Retina (tissue), 1 donor: ENCODE results near the gene PUM2.
A peak's percentile ranks its signal among the peaks of the same experiment; 100 is the strongest.
"Not testable (repeated sequence)": the region's sequence is repeated elsewhere in the genome, so short reads cannot be mapped to it uniquely, and the experiment has no call there.

Source experiments
- DNase-seq: peaks from one replicate; pipeline ENCODE4 v3.0.0-alpha.2; 2016

PUM2 gene

DNA sequence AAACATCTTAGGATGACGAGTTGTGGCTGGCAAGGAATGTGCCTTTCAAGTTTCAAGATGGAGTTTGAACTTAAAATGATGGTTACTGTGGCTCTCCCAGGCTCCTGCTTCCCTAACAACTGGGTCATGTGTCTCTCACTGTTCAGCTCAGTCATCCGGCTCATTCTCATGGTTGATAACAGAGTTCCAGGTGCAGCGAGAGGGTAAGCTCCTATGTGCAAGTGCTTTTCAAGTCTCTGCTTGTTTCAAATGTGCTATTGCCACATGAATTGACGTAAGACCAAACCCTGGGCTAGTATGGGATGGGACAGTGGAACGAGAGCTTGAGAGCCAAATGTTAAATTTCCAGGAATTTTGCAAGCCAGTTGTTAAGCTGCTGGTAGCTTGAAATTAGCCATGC, 19.5 kb upstream of the PUM2 start:
- DNase-seq: no peak

DNA sequence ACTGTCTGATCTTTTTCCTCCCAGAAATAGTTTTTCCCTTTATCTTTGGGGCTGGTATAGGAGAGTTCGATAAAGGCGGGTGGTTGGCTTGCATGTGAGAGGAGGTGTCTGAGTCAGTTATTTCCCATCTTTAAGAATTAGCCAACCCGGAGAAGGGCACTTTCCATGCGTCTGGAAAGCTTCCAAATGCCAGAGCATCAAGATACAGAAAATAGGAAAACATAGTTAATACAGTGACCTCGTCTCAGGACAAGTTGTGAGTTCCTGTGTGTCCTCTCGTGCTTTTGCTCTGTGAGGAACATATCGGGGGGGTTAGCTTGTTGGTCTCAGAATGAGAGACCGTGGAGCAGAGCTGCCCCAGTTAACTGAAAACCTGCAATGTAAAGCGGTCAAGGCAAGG, 18.7 kb upstream of the PUM2 start:
- DNase-seq: no peak

DNA sequence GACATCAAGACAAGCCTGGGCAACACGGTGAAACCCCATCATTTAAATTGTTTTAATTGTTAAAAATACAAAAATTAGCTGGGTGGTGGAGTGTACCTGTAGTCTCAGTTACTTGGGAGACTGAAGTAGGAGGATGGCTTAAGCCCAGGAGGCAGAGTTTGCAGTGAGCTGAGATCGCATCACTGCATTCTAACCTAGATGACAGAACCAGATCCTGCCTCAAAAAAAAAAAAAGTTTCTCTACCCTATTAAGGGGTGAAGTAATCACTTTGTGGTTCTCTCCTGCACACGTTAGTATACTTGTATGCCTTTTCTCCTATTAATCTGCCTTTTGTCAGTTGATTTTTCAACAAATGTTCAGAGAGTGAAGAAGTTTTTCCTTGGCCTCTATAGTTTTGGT, 18.1 kb upstream of the PUM2 start:
- DNase-seq: no peak

DNA sequence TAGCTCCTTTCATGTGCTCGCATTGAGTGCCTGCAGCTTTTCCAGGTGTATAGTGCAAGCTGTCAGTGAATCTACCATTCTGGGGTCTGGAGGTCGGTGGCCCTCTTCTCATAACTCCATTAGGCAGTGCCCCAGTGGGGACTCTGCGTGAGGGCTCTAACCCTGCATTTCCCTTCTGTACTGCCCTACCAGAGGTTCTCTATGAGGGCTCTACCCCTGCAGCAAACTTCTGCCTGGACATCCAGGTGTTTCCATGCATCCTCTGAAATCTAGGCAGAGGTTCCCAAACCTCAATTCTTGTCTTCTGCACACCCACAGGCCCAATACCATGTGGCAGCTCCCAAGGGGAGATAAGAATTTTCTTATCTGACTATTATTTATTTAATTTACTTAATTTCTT, 17.3 kb upstream of the PUM2 start:
- DNase-seq: not testable (repeated sequence)

DNA sequence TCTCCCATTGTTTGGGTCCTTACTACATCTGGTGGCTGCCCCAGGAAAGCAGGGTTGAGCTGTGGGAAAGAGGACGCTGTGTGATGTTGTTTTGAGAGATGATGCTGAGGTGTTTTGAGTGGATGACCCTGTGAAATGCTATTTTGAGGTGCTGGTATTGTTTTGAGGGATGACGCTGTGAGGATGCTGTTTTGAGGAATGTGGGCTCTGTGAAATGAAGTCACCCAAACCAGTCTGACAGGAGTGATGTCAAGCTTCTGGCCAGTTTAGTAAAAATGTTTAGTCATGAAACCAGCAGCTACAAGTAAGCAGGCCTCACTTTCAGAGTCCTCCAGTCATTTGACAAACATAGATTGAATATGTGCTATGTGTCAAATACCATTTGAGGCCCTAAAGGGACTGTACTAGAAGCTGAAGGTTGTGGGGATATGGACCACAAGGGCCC, 16.1 kb upstream of the PUM2 start:
- no peak for DNase-seq

DNA sequence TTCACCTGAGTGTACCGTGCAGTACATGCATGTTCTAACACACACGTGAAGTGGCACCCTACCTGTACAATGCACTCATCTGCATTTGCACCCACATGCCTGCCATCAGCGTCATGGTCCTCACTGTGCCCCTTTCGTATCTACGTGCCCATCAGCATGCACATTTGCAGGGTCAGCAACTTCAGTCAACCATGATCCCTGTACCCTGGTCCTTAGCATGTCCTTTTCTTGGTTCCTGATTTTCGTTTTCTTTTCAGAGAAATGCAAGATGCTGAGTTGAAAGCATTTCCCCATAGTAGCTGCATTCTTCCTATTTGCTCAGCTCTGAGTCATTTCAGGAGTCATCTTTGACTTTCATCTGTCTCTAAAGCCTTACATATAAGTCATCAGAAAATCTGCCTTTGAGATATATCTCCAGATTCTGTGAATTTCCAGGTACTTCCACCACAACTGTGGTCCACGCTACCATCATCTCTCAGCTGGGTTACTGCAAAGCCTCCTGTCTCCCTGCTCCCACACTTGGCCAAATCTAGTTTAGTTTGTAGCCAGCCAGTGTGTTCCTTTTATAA, 14.7 kb upstream of the PUM2 start:
- no peak for DNase-seq

DNA sequence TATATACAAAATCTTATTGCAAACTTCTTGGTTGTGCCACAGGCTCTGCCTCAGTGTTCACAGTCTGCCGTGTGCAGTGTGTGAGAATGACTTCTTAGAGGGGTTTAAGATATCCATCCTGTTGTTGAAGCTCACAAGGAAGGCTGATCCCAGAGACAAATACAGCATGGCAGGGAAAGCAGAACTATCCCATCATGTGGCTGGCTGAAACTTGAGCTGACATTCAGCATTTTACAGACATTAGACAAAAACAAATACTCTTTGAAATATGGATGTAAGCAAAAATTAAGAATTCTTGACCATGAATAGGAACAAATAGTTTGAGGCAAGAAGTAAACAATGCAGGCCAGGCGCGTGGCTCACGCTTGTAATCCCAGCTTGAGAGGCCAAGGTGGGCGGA, 12.9 kb upstream of the PUM2 start:
- no peak for DNase-seq

DNA sequence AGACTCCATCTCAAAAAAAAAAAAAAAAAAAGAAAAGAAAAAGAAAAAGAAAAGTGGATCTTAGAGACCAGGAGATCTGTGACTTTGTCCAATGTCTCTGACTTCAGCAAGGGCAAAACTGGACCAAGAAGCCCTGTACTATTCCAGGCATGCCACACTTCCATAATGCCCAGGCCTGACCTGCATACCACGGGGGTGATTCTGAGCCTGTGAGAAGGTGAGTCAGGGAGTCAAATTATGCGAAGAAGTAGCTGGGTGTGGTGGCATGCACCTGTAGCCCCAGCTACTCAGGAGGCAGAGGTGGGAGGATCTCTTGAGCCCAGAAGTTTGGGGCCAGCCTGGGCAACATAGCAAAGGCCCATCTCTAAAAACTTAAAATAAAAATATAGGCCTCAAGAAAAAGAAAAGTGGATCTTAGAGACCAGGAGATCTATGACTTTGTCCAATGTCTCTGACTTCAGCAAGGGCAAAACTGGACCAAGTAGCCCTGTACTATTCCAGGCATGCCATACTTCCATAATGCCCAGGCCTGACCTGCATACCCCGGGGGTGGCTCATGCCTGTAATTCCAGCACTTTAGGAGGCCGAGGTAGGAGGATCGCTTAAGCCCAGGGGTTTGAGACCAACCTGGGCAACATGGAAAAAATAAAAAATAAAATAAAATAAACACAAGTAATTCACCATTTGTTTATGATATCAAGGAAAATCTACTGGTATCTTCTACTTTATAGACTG, 12.2 kb upstream of the PUM2 start:
- no peak for DNase-seq

DNA sequence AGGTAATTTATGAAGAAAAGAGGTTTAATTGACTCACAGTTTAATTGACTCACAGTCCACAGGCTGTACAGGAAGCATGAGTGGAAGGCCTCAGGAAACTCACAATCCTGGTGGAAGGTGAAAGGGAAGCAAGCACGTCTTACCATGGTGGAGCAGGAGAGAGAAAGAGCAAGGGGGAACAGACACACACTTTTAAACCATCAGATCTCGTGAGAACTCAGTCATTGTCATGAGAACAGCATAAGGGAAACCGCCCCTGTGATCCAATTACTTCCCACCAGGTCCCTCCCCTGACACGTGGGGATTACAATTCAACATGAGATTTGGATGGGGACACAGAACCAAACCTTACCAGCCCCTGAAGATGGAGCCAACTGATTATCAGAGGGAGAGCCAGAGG, 11.2 kb upstream of the PUM2 start:
- DNase-seq: no peak

DNA sequence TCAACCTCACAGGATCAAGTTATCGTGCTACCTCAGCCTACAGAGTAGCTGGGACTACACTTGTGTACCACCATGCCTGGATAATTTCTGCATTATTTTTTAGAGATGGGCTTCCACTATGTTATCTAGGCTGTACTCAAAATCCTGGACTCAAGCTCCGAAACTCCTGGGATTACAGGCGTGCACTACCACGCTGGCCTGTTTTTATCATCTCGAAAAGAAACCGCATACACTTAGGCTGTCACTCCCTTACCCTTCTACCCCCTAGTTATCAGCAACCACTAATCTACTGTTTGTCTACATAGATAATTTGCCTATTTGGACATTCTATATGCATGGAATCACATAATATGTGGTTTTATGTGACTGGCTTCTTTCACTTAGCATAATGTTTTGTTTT, 8.5 kb upstream of the PUM2 start:
- DNase-seq: no peak

DNA sequence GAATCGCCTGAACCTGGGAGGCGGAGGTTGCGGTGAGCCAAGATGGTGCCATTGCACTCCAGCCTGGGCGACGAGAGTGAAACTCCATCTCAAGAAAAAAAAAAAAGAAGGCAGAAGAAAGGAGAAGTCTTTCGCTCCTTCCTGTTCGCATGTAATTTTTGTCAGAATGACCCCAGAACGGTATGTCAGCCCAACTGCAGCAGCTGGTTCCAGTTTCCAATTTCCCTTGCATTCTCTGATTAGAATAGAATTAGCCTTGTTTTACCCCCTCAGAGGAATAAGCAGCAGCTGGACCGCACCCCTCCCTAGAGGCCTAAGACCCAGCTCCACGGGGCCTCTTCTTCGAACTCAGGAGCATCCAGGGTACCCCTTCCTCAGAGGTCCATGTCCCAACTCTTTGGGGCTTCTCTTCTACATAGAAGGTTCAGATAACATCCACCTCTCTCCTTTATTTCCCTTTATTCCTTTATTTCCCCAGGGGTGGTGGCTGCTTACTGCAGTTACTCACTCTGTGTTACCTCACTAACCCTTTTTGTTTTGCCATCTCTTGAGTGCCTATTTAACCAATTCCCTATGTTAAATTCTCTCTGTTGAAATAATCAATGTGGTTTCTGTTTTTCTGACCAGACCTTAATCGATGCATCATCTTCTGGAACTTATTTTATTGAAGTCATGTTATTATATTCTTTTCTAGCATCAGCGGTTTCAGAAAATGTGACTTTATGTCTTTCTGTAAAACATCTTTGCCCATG, 7.2 kb upstream of the PUM2 start:
- DNase-seq: no peak

DNA sequence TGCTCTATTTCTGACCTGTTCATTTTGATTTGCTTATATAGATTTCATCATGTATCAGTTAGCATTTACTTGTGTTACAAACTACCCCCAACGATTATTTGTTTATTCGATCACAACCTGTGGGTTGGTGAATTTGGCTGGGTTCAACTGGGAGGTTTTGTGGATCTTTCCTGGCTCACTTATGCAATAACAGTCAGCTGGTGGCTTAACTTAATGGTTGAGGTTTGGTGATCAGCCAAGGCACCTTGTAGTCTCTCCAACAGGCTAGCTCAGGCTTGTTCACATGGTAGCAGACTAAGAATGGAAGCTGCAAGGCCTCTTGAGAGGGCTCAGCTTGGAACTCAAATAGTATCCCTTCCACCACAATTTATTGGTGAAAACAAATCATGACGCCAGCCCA, 5.4 kb upstream of the PUM2 start:
- no peak for DNase-seq

DNA sequence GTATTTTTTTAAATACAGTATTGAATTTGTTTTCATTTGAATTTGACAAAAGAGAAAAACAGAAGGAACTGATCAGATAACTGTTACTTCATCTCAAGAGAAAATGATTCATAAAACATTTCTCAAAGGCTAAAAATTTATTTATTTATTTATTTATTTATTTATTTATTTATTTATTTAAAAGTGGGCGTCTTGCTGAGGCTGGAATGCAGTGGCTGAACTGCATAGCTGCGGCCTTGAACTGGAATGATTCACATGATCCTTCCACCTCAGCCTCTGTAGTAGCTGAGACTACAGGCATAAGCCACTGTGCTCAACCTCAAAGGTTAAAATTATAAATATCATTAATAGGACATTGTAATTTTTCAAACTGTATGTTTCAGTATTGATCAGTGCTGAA, 4.5 kb upstream of the PUM2 start:
- no peak for DNase-seq

DNA sequence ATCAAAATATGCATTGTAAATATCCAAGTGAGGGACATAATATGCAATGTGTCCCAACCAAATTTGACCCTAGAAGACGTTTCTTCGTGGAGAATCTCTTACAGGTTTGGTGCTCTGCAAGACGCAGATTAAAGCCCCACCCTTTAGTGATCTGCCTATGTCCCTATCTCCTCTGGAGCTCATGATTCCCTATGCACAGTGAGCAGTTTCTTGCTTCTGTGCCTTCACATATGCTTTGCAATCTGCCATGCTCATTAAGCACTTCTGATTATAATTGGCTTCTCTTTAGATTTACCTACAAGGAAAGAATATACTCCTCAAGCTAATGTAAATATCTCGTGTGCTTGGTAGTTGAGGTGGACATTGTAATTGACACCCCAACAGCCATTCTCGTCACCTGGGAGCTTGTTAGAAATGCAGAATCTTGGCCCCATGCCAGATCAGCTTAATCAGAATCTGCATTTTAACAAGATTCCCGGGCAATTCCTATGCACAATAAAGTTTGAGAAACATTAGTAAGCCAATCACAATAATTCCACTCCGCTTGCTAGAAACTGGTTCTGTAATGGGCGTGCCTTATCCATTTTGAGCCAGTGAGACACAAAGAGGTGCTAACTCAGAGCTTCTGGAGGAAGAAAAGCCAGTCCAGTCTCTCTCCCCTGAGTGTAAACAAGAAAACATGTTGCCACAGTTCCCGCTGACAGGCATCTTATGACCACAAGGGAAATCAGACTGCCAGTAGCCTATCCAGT, 2.8 kb upstream of the PUM2 start:
- DNase-seq: no peak

DNA sequence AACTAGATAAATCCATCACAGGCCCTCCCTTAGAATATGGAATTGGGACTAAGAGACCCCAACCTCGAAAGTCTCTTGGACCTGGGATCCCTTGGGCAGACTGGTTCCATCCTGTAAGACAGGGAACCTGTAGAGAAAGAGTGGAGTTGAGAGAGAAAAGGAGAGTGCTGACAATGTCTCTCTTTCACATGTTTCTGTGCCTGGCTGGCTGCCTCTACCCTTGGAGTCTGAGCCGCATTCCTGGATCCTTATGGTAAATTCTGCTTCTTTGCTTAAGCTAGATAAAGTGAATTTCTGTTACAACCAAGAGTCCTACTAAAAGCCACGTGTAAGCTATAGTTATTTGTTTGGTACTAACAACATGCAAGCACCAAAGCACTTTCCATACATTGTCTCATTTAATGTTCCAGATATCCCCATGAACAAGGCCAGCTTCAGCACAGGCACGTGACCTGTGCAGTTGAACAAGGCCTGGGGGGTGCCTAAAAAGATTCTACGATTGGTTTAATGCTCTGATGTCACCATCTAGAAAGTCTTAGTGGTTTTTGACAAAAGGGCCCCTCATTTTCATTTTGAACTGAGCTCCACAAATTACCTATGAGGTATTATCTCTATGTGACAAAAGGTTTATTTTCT, 2.1 kb upstream of the PUM2 start:
- DNase-seq: no peak

DNA sequence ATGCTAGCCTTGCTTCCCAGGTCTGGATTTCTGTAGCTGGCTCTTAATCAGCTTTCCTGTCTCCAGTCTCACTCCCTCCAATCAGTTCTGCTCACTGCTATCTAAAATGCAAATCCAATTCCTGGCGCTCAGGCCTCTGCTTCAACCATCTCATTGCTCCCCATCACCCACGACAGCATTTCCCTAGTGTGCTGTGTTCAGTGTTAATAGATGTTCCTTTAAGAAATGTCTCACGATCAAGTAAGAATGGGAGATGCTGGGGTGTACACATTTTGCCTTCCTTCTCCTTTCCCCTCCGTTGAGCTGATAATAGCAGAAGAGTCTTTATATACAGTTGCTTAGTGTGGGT, 1.6 kb upstream of the PUM2 start:
- DNase-seq: peak; percentile 31

DNA sequence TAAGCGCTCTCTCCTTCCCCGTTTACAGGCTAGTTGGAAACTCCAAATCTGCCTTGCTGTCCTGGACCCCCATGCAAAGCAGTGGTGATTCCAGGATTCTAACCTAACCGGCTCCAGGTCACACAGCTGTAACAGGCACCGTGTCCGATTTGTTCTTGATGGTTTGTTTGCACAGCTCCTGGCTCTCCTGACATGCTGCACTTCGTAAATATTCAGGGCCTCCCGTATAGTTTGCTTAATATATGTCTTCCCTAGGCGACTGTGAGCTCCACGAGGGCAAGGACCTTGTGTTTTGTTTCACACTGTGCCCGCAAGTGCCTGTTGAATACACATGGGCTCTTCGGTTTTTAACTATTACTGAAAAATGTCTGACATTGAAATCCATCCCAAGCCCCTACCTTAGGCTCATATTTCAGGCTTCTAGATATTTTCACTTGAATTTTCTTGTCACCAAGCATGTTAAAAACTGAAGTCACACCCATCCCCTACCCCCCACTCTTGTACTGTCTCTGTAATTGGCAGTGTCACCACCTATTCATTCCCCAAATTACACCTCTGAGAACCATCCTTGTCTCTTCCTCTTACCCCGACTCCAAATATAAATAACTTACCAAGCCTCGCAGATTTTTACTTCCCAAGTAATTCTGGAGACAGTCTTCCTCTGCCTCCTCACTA, 1.0 kb upstream of the PUM2 start:
- DNase-seq: no peak

DNA sequence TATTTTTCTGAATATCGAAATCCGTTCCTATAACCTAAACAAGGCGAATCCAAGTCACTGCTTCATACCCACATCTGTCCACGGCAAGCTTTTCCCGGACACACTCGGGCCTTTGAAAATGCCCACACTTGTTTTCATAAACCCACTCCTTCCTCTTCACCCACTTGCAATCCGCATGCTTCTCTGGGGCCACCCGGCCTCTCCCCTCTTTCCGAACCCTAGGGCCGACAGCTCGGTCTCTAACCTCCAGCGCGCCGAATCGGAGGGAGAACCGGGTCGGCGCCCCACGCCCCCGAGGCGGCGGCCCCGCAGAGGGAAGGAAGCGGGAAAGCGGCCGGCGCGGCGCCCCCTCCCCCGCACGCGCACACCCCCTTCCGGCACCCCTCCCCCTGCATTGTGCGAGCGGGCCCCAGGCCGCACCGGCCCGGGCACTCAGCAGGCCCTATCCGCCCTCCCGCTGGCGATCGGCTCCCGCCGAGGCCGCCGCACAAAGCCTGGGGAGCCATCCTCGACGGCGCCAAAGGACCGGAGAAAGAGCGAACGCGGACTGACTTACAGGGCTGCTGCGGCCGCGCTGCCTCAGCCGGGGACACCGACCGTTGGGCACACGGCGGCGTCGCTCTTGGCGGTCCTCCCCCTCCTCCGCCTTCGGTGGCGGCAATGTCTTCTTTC, 467 bp downstream of the PUM2 start:
- peak; percentile 90 for DNase-seq

DNA sequence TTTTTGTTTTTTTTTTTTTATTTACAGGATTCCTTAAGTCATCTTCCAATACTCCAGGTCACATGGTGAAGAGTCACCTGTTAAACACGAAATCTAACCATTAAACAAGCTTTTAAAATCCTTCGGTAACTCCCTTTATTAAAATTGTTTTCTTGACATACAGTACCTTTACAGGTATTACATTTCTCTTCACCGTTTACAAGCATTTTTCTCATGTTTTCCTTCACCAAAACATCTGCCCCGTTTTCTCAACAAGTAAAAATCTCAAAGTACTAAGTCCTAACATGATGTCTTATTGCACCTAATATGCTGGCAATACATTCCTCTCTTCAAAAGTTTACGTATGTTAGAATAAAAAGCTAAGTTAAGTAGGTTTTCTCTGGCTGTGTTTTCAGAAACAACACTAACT, 1.1 kb downstream of the PUM2 start:
- DNase-seq: no peak

DNA sequence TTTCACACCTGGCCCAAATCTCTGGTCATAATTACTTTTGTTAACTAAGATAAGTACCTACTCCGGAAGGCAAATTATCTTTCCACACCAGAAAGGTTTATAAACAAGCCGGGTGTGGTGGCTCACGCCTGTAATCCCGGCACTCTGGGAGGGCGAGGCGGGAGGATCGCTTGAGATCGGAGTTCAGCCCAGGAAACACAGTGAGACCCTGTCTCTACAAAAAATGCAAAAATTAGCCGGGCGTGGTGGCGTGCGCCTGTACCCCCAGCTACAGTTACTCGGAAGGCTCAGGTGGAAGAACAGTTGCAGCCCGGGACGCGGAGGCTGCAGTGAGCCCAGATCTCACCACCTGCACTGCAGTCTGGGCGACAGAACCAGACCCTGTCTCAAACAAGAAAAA, 2.1 kb downstream of the PUM2 start:
- DNase-seq: no peak

DNA sequence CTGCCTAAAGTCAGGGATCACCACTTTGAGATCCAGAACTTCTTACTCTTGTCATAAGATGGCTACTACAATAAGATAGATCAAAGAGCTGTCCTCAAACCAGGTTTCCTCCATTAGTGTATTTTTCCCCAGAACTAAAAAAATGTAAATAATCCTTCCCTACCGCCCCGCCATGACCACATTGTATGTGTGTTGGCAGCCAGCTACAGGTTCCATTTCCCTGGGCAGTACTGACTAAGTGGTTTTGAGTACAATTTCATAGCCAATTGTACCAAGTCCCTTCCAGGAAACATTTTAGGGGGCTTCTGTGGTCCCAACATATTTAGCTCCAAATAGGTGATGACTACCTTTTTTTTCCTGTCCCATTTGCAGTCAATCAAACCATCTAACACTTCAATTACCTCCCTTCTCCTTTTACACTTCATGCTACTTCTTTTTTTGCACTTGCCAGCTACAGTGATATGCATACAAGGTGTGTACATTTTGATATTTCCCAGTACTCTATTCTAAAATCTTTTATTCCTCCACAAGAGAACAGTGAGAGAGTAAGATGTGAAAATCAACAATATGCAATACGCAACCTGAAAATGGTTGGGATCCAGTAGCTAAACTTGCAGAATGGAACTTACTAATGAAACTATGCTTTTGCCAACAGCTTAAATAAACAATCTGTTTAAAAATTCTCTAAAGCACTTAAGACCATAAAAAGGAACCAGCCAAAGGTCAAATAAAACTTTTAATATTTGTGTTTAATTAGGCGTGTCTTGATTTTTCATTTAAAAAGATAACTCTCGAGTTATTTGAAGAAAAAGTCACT, 3.9 kb downstream of the PUM2 start:
- no peak for DNase-seq
